SU-DHL-6 (cell line): ENCODE measurements around the gene UGT3A1.

Source experiments
- H2AFZ ChIP-seq: fragments of 200-600 bp; sonication (generic); 2 replicates; pipeline ENCODE4 v1.6.1; 2014; ENCODE audit warnings: low read depth, mild to moderate bottlenecking, moderate library complexity, mixed read lengths, antibody characterized with exemption, low read length; ENCODE audit not compliant: severe bottlenecking
- H3F3A ChIP-seq: fragments of 200-600 bp; shearing (Covaris generic); 2 replicates; pipeline ENCODE4 v1.6.0; 2016; ENCODE audit warnings: antibody characterized with exemption, mild to moderate bottlenecking; ENCODE audit not compliant: insufficient read depth
- H3K27ac ChIP-seq: fragments of 200-600 bp; sonication (generic); 2 replicates; pipeline ENCODE4 v1.5.1; 2016; ENCODE audit warnings: low read depth, mild to moderate bottlenecking, low read length, moderate library complexity, mixed read lengths
- H3K27me3 ChIP-seq: fragments of 200-600 bp; sonication (generic), shearing (Covaris generic); 2 replicates; pipeline ENCODE4 v1.6.0; 2014; ENCODE audit warnings: mild to moderate bottlenecking, low read length
- H3K36me3 ChIP-seq: fragments of 200-600 bp; sonication (generic); 2 replicates; pipeline ENCODE4 v1.6.1; 2014; ENCODE audit warnings: mild to moderate bottlenecking, low read length, mixed read lengths
- H3K4me2 ChIP-seq: fragments of 300-600, 200-600 bp; shearing (Covaris generic), sonication (generic); 2 replicates; pipeline ENCODE4 v1.6.0; 2014; ENCODE audit warnings: low read length, low read depth, mild to moderate bottlenecking; ENCODE audit not compliant: poor library complexity, severe bottlenecking
- H3K4me3 ChIP-seq: fragments of 200-600 bp; sonication (generic); 2 replicates; pipeline ENCODE4 v1.5.1; 2014; ENCODE audit warnings: antibody characterized with exemption, low read length, mild to moderate bottlenecking, mixed read lengths; ENCODE audit not compliant: insufficient read depth, poor library complexity, severe bottlenecking
- H3K79me2 ChIP-seq: fragments of 200-600 bp; sonication (generic); 2 replicates; pipeline ENCODE4 v1.6.1; 2014; ENCODE audit warnings: mild to moderate bottlenecking, low read length, moderate library complexity; ENCODE audit not compliant: insufficient read depth
- H3K9ac ChIP-seq: fragments of 200-600 bp; sonication (generic); 2 replicates; pipeline ENCODE4 v1.7.0; 2014; ENCODE audit warnings: mild to moderate bottlenecking, low read length
- H3K9me2 ChIP-seq: fragments of 200-600 bp; sonication (generic); replicated peaks from 2 replicates; pipeline ENCODE4 v1.6.1; 2014; ENCODE audit warnings: low read length; ENCODE audit not compliant: insufficient read depth
- H3K9me3 ChIP-seq: fragments of 200-600 bp; sonication (generic); 2 replicates; pipeline ENCODE4 v1.6.1; 2014; ENCODE audit warnings: low read length, mixed read lengths; ENCODE audit not compliant: insufficient read depth
- H4K20me1 ChIP-seq: fragments of 200-600 bp; sonication (generic); 2 replicates; pipeline ENCODE4 v1.6.1; 2014; ENCODE audit warnings: low read depth, mild to moderate bottlenecking, antibody characterized with exemption, low read length, moderate library complexity, mixed read lengths
- CTCF ChIP-seq: fragments of 200-600 bp; sonication (generic); IDR thresholded peaks from one replicate; pipeline ENCODE4 v1.5.1; 2017; ENCODE audit warnings: antibody characterized with exemption, mild to moderate bottlenecking, low read length, moderate library complexity; ENCODE audit not compliant: insufficient read depth, poor library complexity, severe bottlenecking
- EZH2phosphoT487 ChIP-seq: fragments of 200-600 bp; sonication (generic), shearing (Covaris generic); conservative IDR thresholded peaks from 2 replicates; pipeline ENCODE4 v1.6.1; 2018; ENCODE audit warnings: mild to moderate bottlenecking, antibody characterized with exemption, low read length, moderate library complexity, mixed read lengths

UGT3A1 gene

GRCh38 chr5:35924950-35925722 is 66.1 kb downstream of the UGT3A1 start:
- Histone ChIP-seq H2AFZ (no peak overlapping the region), H3K9me2 (no peaks in the 10 kb centered on the region), H4K20me1 (no peaks in the 10 kb centered on the region), H3K9me3 (no peaks in the 10 kb centered on the region), H3K27ac (no peak overlapping the region), H3K27me3 (no peaks in the 10 kb centered on the region), H3K9ac (no peak overlapping the region), H3K79me2 (no peaks in the 10 kb centered on the region), H3K36me3 (no peaks in the 10 kb centered on the region), H3K4me3 (no peak overlapping the region), H3K4me2 (no peak overlapping the region), H3F3A (no peaks in the 10 kb centered on the region)
- TF ChIP-seq EZH2phosphoT487 (no peak), CTCF (no peak)

GRCh38 chr5:35924122-35924949 is 66.9 kb downstream of the UGT3A1 start:
- no peak overlapping the region for H3K4me3 ChIP-seq
- H3F3A ChIP-seq = no peaks in the 10 kb centered on the region
- H3K27me3 ChIP-seq = no peaks in the 10 kb centered on the region
- H3K36me3 ChIP-seq = no peaks in the 10 kb centered on the region
- no peak overlapping the region for H3K9ac ChIP-seq
- no peaks in the 10 kb centered on the region for H3K9me3 ChIP-seq
- no peaks in the 10 kb centered on the region for H3K9me2 ChIP-seq
- TF ChIP-seq EZH2phosphoT487 (no peak), CTCF (no peak)
- no peak overlapping the region for H3K4me2 ChIP-seq
- H3K79me2 ChIP-seq = no peaks in the 10 kb centered on the region
- no peak overlapping the region for H2AFZ ChIP-seq
- no peaks in the 10 kb centered on the region for H4K20me1 ChIP-seq
- no peak overlapping the region for H3K27ac ChIP-seq

GRCh38 chr5:35922468-35922867 is 68.7 kb downstream of the UGT3A1 start:
- H3K4me2 ChIP-seq = no peak overlapping the region
- H3K79me2 ChIP-seq = no peaks in the 10 kb centered on the region
- no peak overlapping the region for H2AFZ ChIP-seq
- H3K4me3 ChIP-seq = no peak overlapping the region
- H3K36me3 ChIP-seq = no peaks in the 10 kb centered on the region
- H3K9ac ChIP-seq = no peak overlapping the region
- no peaks in the 10 kb centered on the region for H3K27me3 ChIP-seq
- no peak overlapping the region for H3K27ac ChIP-seq
- H3K9me3 ChIP-seq = no peaks in the 10 kb centered on the region
- H3K9me2 ChIP-seq = no peaks in the 10 kb centered on the region
- no peak for TF ChIP-seq CTCF
- no peak for TF ChIP-seq EZH2phosphoT487
- no peaks in the 10 kb centered on the region for H3F3A ChIP-seq
- no peaks in the 10 kb centered on the region for H4K20me1 ChIP-seq
